Mucosa of stomach (tissue), 1 donor: Measurements from ENCODE around the gene DSEL.

Experiments
- H3K27me3 ChIP-seq: one replicate; pipeline ENCODE4 v1.7.0; 2013; ENCODE audit warnings: mild to moderate bottlenecking, low read length; ENCODE audit not compliant: control insufficient read depth, insufficient read depth
- H3K36me3 ChIP-seq: one replicate; pipeline ENCODE4 v1.7.0; 2013; ENCODE audit warnings: low read length; ENCODE audit not compliant: control insufficient read depth, insufficient read depth
- H3K4me1 ChIP-seq: one replicate; pipeline ENCODE4 v1.7.0; 2013; ENCODE audit warnings: mild to moderate bottlenecking, low read length; ENCODE audit not compliant: control insufficient read depth, insufficient read depth
- H3K4me3 ChIP-seq: one replicate; pipeline ENCODE4 v1.7.0; 2013; ENCODE audit warnings: low read length
- H3K9ac ChIP-seq: one replicate; pipeline ENCODE4 v1.7.0; 2013; ENCODE audit warnings: mild to moderate bottlenecking, low read length, moderate library complexity
- H3K9me3 ChIP-seq: one replicate; pipeline ENCODE4 v1.7.0; 2013; ENCODE audit warnings: mild to moderate bottlenecking, low read length, moderate library complexity; ENCODE audit not compliant: control insufficient read depth
- donor health status: Pancreatic carcinoma.

The DSEL gene

DNA sequence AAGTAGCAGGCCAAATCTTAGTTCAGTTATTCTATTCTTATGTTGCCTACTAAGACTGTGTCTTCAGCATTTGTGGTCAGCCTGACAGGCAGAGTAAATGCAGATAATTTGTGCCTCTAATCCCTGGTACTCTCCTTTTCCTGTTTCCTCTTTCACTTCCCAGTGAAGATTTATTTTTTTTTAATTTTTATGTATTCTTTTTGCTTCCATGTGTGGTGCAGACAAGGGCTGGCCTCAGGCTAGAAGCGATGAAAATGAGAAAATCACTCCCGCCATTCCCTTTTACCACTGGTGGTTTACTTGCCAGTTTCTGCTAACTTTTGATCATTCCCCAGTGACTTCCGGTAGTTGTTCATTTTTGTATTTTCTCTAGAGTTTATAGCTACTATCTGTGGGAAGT, 30.9 kb downstream of the DSEL start:
- Histone ChIP-seq H3K4me3 (no peak overlapping the region), H3K27me3 (no peaks in the 10 kb centered on the region), H3K36me3 (no peaks in the 10 kb centered on the region), H3K4me1 (no peaks in the 10 kb centered on the region), H3K9ac (no peak overlapping the region), H3K9me3 (no peaks in the 10 kb centered on the region)

DNA sequence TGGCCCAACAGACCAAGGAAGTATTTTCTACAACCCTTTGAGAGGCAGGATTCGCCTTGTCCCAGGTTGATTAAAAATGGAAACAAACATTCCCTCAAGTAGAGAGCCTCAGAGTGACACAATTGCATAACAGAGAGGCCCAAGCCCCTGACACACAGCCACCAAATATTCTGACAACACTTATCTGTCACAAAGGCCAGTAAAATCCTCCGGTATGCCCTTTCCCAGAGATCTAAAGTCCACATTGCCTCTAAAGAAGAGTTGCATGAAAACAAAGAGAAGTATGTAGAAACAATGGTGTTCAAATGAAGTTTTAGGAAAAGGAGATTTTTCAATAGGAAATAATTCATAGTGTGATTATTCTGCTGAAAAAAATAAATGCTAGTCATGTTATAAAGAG, 32.1 kb downstream of the DSEL start:
- H3K27me3 ChIP-seq, result no peaks in the 10 kb centered on the region
- no peaks in the 10 kb centered on the region for H3K36me3 ChIP-seq
- H3K9me3 ChIP-seq, result no peaks in the 10 kb centered on the region
- H3K4me3 ChIP-seq, result no peak overlapping the region
- H3K4me1 ChIP-seq, result no peaks in the 10 kb centered on the region
- H3K9ac ChIP-seq, result no peak overlapping the region

DNA sequence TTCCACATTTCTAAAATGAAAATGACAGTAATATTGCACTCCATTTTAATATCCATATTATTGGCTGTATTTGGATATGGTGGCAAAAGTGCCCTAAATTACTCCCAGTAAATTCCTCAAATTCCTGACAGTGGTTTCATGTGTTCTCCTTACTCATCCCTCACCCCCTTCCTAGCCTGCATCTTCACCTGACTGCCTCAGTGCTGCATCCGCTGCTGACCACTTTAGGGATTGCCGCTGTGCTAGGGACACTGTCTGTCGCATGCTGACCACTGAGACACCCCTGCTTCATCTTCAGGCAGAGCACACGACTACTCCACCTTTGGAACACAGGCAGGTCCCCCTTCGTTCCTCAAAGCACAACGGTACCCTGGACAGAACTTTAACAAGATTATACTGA, 32.6 kb downstream of the DSEL start:
- H3K4me3 ChIP-seq, result no peak overlapping the region
- no peak overlapping the region for H3K9ac ChIP-seq
- no peaks in the 10 kb centered on the region for H3K4me1 ChIP-seq
- no peaks in the 10 kb centered on the region for H3K27me3 ChIP-seq
- H3K36me3 ChIP-seq, result no peaks in the 10 kb centered on the region
- no peaks in the 10 kb centered on the region for H3K9me3 ChIP-seq

DNA sequence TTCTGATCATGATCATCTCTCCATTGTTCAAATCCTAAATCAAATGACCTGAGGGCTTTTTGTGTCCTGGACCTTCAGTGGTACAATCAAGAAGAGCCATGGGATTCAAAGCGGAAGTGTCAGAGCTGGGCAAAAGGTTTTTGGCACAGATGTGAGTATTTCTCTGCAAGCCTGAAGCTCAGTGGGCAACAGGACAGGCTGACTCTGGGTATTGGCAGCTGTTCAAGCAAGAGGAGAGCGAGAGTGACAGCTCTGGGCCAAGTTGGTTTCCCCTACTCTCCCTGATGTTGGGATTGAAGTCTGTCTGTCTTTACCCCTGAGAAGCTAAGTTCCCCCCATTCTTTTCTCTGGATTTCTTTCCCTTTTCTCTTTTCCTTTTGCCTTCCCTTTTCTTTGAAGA, 33.3 kb downstream of the DSEL start:
- no peaks in the 10 kb centered on the region for H3K9me3 ChIP-seq
- no peaks in the 10 kb centered on the region for H3K4me1 ChIP-seq
- no peaks in the 10 kb centered on the region for H3K27me3 ChIP-seq
- no peaks in the 10 kb centered on the region for H3K36me3 ChIP-seq
- no peak overlapping the region for H3K9ac ChIP-seq
- H3K4me3 ChIP-seq, result no peak overlapping the region

DNA sequence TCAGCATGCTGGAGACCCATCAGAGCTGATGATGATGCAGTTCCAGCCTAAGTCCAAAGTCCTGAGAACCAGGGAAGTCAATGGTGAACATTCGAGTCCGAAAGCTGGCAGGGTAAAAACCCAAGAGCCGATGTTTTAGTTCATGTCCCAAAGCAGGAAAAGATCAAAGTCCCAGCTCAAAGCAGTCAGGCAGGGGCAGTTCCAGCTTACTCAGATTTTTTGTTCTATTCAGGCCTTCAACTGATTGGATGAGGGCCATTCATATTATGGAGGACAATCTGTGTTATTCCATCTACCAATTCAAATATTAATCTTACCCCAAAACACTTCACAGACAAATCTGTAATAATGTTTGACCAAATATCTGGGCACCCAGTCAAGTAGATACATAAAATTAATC, 38.3 kb downstream of the DSEL start:
- no peaks in the 10 kb centered on the region for H3K4me1 ChIP-seq
- no peaks in the 10 kb centered on the region for H3K27me3 ChIP-seq
- no peak overlapping the region for H3K9ac ChIP-seq
- H3K4me3 ChIP-seq, result no peak overlapping the region
- H3K9me3 ChIP-seq, result no peaks in the 10 kb centered on the region
- no peaks in the 10 kb centered on the region for H3K36me3 ChIP-seq

DNA sequence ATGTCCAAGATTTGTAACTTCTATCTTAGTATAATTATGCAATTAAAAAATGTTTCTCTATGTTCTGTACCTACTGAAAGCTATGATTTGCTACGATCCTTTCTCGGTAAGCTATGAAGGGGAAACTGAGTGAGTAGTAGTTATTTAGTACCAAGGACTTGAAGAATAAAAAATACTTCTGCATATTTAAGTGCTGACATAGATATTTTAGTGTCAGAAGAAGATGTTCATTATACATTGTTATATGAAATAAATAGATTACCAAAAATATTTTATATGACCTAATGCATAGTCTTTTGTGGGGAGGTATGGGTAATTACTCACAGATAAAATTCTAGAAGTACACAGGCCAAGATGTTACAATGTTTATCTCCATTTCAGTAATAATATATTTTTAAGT, 39.0 kb downstream of the DSEL start:
- no peaks in the 10 kb centered on the region for H3K27me3 ChIP-seq
- H3K9me3 ChIP-seq, result no peaks in the 10 kb centered on the region
- H3K4me1 ChIP-seq, result no peaks in the 10 kb centered on the region
- H3K4me3 ChIP-seq, result no peak overlapping the region
- H3K36me3 ChIP-seq, result no peaks in the 10 kb centered on the region
- H3K9ac ChIP-seq, result no peak overlapping the region

DNA sequence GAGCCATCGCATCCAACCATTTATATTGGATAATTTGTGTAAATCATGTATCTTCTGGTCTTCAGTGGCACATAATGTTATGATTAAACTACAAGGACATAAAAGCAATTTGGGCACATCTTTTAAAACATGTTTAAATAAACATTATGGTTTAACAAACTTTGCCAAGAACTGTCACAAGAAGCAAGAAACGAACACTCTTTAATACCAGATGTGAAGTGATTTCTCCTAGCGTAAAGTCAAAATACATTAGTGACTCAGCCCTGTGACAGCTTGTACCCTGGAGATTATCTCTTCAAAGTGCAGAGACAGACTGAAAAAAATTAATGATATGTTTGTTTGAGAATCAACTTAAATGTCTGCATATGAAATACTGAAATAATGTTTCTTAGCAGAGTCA, 39.9 kb downstream of the DSEL start:
- Histone ChIP-seq H3K4me1 (no peaks in the 10 kb centered on the region), H3K36me3 (no peaks in the 10 kb centered on the region), H3K9me3 (no peaks in the 10 kb centered on the region), H3K9ac (no peak overlapping the region), H3K4me3 (no peak overlapping the region), H3K27me3 (no peaks in the 10 kb centered on the region)

DNA sequence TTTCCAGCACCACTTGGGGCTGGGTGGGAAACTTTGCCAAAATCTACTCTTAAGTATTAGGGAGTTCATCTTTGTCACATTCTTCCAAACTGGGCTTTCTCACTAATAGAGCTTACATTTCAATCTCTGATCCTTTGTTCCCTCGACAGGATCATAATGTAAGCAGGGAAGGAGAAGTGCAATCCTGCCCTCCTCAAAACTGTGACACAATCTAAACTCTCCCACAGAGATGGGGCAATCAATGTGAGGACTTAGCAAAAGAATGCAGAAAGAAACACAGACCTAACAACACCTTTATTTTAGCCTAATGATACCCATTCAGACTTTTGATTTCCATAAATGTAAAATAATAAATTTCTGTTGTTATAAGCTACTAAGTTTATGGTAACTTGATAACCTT, 40.8 kb downstream of the DSEL start:
- Histone ChIP-seq H3K9me3 (no peaks in the 10 kb centered on the region), H3K4me3 (no peak overlapping the region), H3K27me3 (no peaks in the 10 kb centered on the region), H3K36me3 (no peaks in the 10 kb centered on the region), H3K4me1 (no peaks in the 10 kb centered on the region), H3K9ac (no peak overlapping the region)

DNA sequence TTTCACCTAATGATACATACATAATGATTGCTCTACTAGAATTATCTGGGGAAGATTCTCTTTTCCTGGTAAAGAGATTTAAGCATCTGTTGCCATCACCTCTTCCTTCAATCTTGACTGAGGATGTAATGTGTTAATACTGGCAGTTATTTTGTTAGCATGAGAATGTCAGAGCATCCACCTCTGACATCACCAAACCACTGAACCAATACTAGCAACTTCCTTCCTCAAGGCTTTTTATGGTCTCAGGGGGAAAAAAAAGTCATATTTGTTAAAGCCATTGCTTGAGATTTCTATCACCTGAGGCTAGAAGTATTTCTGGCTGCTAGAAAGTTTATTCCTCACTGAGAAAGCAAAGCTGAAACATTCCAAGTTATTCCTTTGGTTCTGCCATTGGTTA, 48.5 kb downstream of the DSEL start:
- no peaks in the 10 kb centered on the region for H3K4me1 ChIP-seq
- no peaks in the 10 kb centered on the region for H3K36me3 ChIP-seq
- no peaks in the 10 kb centered on the region for H3K27me3 ChIP-seq
- no peaks in the 10 kb centered on the region for H3K9me3 ChIP-seq
- H3K9ac ChIP-seq, result no peak overlapping the region
- no peak overlapping the region for H3K4me3 ChIP-seq

DNA sequence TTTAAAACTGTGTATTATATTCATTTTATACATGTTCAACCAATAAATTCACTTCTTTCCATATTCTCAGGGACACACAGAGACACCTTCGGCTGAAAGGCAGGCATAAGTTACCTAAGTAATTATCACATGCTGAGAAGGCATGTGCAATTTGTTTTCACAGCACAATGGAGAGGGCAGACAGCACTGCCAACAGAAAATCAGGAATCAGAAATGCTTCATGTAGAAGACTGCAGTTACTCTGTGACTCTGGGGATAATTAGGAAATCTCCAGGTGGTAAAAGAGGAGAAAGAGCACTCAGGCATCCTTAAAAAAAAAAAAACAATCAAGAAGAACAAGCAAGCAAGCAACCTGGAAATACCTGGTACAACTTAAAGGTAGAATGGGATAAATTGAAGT, 49.3 kb downstream of the DSEL start:
- H3K4me1 ChIP-seq, result no peaks in the 10 kb centered on the region

DNA sequence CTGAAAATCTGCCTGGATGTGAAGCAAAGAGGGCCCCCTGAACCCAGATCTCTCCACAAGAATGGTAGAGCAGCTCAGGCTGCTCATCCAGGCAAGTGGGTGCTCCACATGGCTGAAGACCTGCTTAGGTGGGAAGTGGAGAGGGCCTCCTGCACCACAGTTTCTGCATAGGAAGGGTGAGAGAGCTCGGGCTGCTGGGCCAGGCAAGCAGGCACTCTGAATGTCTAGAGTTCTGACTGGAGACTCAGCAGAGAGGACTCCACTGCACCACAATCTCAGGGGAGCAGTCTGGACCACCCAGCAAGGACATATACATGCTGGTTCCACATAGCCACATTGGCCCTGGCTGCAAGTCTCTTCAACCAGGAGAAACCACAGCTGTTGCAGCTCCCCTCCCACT, 52.0 kb downstream of the DSEL start:
- Histone ChIP-seq H3K4me3 (no peak overlapping the region), H3K9ac (no peak overlapping the region), H3K4me1 (no peaks in the 10 kb centered on the region), H3K36me3 (no peaks in the 10 kb centered on the region), H3K9me3 (no peaks in the 10 kb centered on the region), H3K27me3 (no peaks in the 10 kb centered on the region)

More for the DNA sequence above, 49.3 kb downstream of the DSEL start:
- H3K9me3 ChIP-seq, result no peaks in the 10 kb centered on the region
- no peaks in the 10 kb centered on the region for H3K36me3 ChIP-seq
- H3K4me3 ChIP-seq, result no peak overlapping the region
- H3K9ac ChIP-seq, result no peak overlapping the region
- no peaks in the 10 kb centered on the region for H3K27me3 ChIP-seq

DNA sequence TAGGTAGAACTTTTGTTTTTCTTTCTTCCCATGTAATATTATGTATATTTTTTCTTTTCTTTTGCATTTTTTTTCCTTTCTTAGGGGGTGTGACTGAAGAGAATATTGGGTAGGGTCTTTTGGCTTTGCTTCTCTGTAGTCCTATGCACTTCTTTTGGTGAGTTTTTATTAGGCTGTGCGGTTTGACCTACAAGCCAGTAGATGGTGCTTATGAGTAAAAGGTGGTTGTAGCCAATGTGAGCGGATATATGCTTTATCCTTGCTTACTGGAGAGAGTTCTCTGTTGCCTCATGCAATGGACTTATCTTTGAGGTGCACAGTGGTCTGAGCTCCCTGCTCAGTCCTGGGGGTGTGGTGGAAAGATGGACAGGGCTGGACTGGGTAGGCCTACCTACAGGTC, 52.7 kb downstream of the DSEL start:
- H3K9ac ChIP-seq, result no peak overlapping the region
- no peaks in the 10 kb centered on the region for H3K9me3 ChIP-seq
- H3K4me3 ChIP-seq, result no peak overlapping the region
- no peaks in the 10 kb centered on the region for H3K27me3 ChIP-seq
- no peaks in the 10 kb centered on the region for H3K4me1 ChIP-seq
- H3K36me3 ChIP-seq, result no peaks in the 10 kb centered on the region

DNA sequence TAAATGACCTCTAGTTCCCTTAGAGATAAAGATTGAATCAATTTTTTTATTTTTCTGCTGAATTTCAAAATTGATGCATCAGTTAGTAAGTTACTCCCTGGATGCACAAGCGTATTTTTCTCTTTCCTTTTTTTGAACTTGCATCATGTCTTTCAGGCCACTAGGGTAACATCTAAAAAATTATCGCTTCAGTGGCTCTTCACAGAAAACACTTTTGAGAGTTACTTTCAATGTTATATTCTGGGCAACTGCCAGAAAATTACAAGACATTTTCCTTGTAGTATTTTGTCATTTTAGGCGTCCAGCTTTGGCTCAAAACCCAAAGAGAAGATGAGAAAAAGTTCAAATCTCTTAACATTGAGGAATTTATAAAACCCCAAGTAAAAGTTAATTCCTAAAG, 59.8 kb downstream of the DSEL start:
- no peaks in the 10 kb centered on the region for H3K9me3 ChIP-seq

More for the DNA sequence above, 59.8 kb downstream of the DSEL start:
- Histone ChIP-seq H3K9ac (no peak overlapping the region), H3K27me3 (no peaks in the 10 kb centered on the region), H3K36me3 (no peaks in the 10 kb centered on the region), H3K4me1 (no peaks in the 10 kb centered on the region), H3K4me3 (no peak overlapping the region)
